Skeletal muscle tissue (tissue), 4 donors: Measurements from ENCODE around the gene METTL23. TPM values are rescaled to one million over a fixed set of nuclear protein-coding genes. Genes with fewer than 3 reads are reported as not detected.

ENCODE experiments used
- H3K27ac ChIP-seq: one replicate; pipeline ENCODE4 v1.7.0; 2013; ENCODE audit warnings: mild to moderate bottlenecking, low read depth, low read length, inconsistent platforms
- H3K27me3 ChIP-seq, 3 donors: one replicate each; pipeline ENCODE4 v1.7.0; 2013; ENCODE audit warnings: low read length in 3 of 3; ENCODE audit not compliant: control insufficient read depth in 3 of 3, insufficient read depth in 3 of 3
- H3K36me3 ChIP-seq, 3 donors: one replicate each; pipeline ENCODE4 v1.7.0; 2013; ENCODE audit warnings: low read length in 3 of 3; ENCODE audit not compliant: control insufficient read depth in 3 of 3, insufficient read depth in 3 of 3
- H3K4me1 ChIP-seq, 3 donors: one replicate each; pipeline ENCODE4 v1.7.0; 2013; ENCODE audit warnings: low read length in 3 of 3, mild to moderate bottlenecking in 3 of 3; ENCODE audit not compliant: control insufficient read depth in 3 of 3, insufficient read depth in 3 of 3
- H3K4me3 ChIP-seq, 3 donors: one replicate each; pipeline ENCODE4 v1.7.0; 2013; ENCODE audit warnings: low read length in 3 of 3
- H3K9ac ChIP-seq, 3 donors: one replicate each; pipeline ENCODE4 v1.7.0; 2013; ENCODE audit warnings: low read length in 3 of 3, mild to moderate bottlenecking in 3 of 3, moderate library complexity in 2 of 3, low read depth in 1 of 3
- H3K9me3 ChIP-seq, 3 donors: one replicate each; pipeline ENCODE4 v1.7.0; 2013; ENCODE audit warnings: low read length in 3 of 3; ENCODE audit not compliant: control insufficient read depth in 3 of 3
- total RNA-seq: library from RNA; depleted of rRNA; stranded (reverse); fragments of >200 nt; gene quantifications from one replicate; pipeline ENCODE4 v1.2.3, GENCODE V29; 2014
- donor health status: Osteomylitis.

METTL23 gene
- total RNA-seq, 1 donor from 2014 or later, result 19.3 TPM

GRCh38 chr17:76684756-76685155, 41.9 kb upstream of the METTL23 start:
- Histone ChIP-seq H3K27ac (no peak overlapping the region), H3K9ac (peak overlapping the region in 1 of 3 donors; percentile 60), H3K9me3 (no peaks in the 10 kb centered on the region), H3K36me3 (peaks cover 8 to 30% (median 15%) of the 10 kb centered on the region in 3 donors), H3K27me3 (no peaks in the 10 kb centered on the region), H3K4me3 (no peak overlapping the region), H3K4me1 (peaks cover 42 to 69% (median 69%) of the 10 kb centered on the region in 3 donors)

- peak overlapping the region in 1 of 3 donors; percentile 60 for H3K9ac ChIP-seq
- no peak overlapping the region for H3K27ac ChIP-seq
- H3K27me3 ChIP-seq, result no peaks in the 10 kb centered on the region
- peak overlapping the region in 1 of 3 donors; percentile 13 for H3K4me3 ChIP-seq
- peaks cover 8 to 30% (median 15%) of the 10 kb centered on the region in 3 donors for H3K36me3 ChIP-seq
- H3K9me3 ChIP-seq, result no peaks in the 10 kb centered on the region
- peaks cover 42 to 72% (median 72%) of the 10 kb centered on the region in 3 donors for H3K4me1 ChIP-seq
These were observed 41.3 kb upstream of the METTL23 start for GRCh38 chr17:76685366-76685765.

GRCh38 chr17:76685846-76686245, 40.8 kb upstream of the METTL23 start:
- no peaks in the 10 kb centered on the region for H3K9me3 ChIP-seq
- H3K27ac ChIP-seq, result no peak overlapping the region
- H3K27me3 ChIP-seq, result no peaks in the 10 kb centered on the region
- peaks cover 41 to 72% (median 72%) of the 10 kb centered on the region in 3 donors for H3K4me1 ChIP-seq
- H3K36me3 ChIP-seq, result peaks cover 5 to 28% (median 15%) of the 10 kb centered on the region in 3 donors
- peak overlapping the region in 1 of 3 donors; percentile 13 for H3K4me3 ChIP-seq
- peak overlapping the region in 1 of 3 donors; percentile 60 for H3K9ac ChIP-seq

GRCh38 chr17:76686538-76687297, 39.9 kb upstream of the METTL23 start:
- Histone ChIP-seq H3K9me3 (no peaks in the 10 kb centered on the region), H3K27ac (peak overlapping the region; percentile 91), H3K27me3 (no peaks in the 10 kb centered on the region), H3K4me1 (peaks cover 40 to 72% (median 70%) of the 10 kb centered on the region in 3 donors), H3K9ac (peak overlapping the region in 1 of 3 donors; percentile 80), H3K4me3 (peak overlapping the region in 2 of 3 donors; percentile 20 to 41), H3K36me3 (peaks cover 5 to 25% (median 11%) of the 10 kb centered on the region in 3 donors)

- Histone ChIP-seq H3K4me1 (peaks cover 32 to 67% (median 65%) of the 10 kb centered on the region in 3 donors), H3K4me3 (peak overlapping the region in 2 of 3 donors; percentile 20 to 60)
These were observed 39.1 kb upstream of the METTL23 start for GRCh38 chr17:76687298-76688164.

GRCh38 chr17:76688165-76688622, 38.4 kb upstream of the METTL23 start:
- H3K27ac ChIP-seq, result peak overlapping the region; percentile 91
- H3K9me3 ChIP-seq, result no peaks in the 10 kb centered on the region
- H3K4me3 ChIP-seq, result peak overlapping the region; percentile 20 to 60 (median 23)
- peaks cover 27 to 62% (median 58%) of the 10 kb centered on the region in 3 donors for H3K4me1 ChIP-seq
- H3K36me3 ChIP-seq, result peaks cover 0 to 16% (median 2%) of the 10 kb centered on the region in 3 donors
- H3K27me3 ChIP-seq, result no peaks in the 10 kb centered on the region
- peak overlapping the region; percentile 53 to 80 (median 68) for H3K9ac ChIP-seq

More at GRCh38 chr17:76687298-76688164, 39.1 kb upstream of the METTL23 start:
- H3K9ac ChIP-seq, result peak overlapping the region; percentile 53 to 80 (median 66)
- no peaks in the 10 kb centered on the region for H3K27me3 ChIP-seq
- H3K9me3 ChIP-seq, result no peaks in the 10 kb centered on the region
- H3K36me3 ChIP-seq, result peaks cover 2 to 22% (median 8%) of the 10 kb centered on the region in 3 donors
- peak overlapping the region; percentile 91 for H3K27ac ChIP-seq

- Histone ChIP-seq H3K36me3 (peaks cover 0 to 5% (median 0%) of the 10 kb centered on the region in 3 donors), H3K4me1 (peaks cover 27 to 60% (median 57%) of the 10 kb centered on the region in 3 donors), H3K27ac (no peak overlapping the region), H3K4me3 (no peak overlapping the region), H3K9ac (peak overlapping the region in 1 of 3 donors; percentile 80), H3K27me3 (no peaks in the 10 kb centered on the region), H3K9me3 (no peaks in the 10 kb centered on the region)
These were observed 36.8 kb upstream of the METTL23 start for GRCh38 chr17:76689859-76690258.

GRCh38 chr17:76690596-76691280, 35.9 kb upstream of the METTL23 start:
- Histone ChIP-seq H3K9ac (peak overlapping the region in 1 of 3 donors; percentile 62), H3K4me1 (peaks cover 33 to 61% (median 59%) of the 10 kb centered on the region in 3 donors), H3K36me3 (peaks cover 0 to 2% (median 0%) of the 10 kb centered on the region in 3 donors), H3K4me3 (no peak overlapping the region), H3K27me3 (no peaks in the 10 kb centered on the region), H3K27ac (no peak overlapping the region), H3K9me3 (no peaks in the 10 kb centered on the region)
